Mesodermal cell (in vitro differentiated cells): Measurements from ENCODE around the gene SERBP1.
"Not testable (repeated sequence)": the region's sequence is repeated elsewhere in the genome, so short reads cannot be mapped to it uniquely, and the experiment has no call there.

ENCODE experiments used
- H3K27ac ChIP-seq: 2 replicates; pipeline ENCODE4 v1.7.0; 2013; ENCODE audit warnings: mild to moderate bottlenecking, low read depth, low read length, moderate library complexity; ENCODE audit not compliant: severe bottlenecking
- H3K36me3 ChIP-seq: 2 replicates; pipeline ENCODE4 v1.7.1; 2013; ENCODE audit warnings: mild to moderate bottlenecking, low read length, moderate library complexity; ENCODE audit not compliant: control insufficient read depth, insufficient read depth
- H3K4me1 ChIP-seq: one replicate; pipeline ENCODE4 v1.7.1; 2013; ENCODE audit warnings: mild to moderate bottlenecking, low read length; ENCODE audit not compliant: insufficient read depth, control insufficient read depth, poor library complexity, severe bottlenecking
- H3K4me3 ChIP-seq: 2 replicates; pipeline ENCODE4 v1.7.0; 2013; ENCODE audit warnings: low read length, control low read depth, mild to moderate bottlenecking; ENCODE audit not compliant: insufficient read depth, poor library complexity, severe bottlenecking; ENCODE audit errors: extremely low read depth
- H3K9me3 ChIP-seq: 2 replicates; pipeline ENCODE4 v1.7.1; 2013; ENCODE audit warnings: mild to moderate bottlenecking, low read length, moderate library complexity; ENCODE audit not compliant: control insufficient read depth
- WGBS, 2 experiments: methylation state at CpG; one replicate each; pipeline ENCODE4 v1.1.5; 2013; ENCODE audit warnings: missing lambda C conversion rate in 2 of 2; ENCODE audit not compliant: insufficient coverage in 2 of 2; 5-methylcytosine and 5-hydroxymethylcytosine counted together

Gene SERBP1

GRCh38 chr1:67463298-67463955 is 33.2 kb upstream of the SERBP1 start:
- no peak overlapping the region for H3K27ac ChIP-seq
- no peaks in the 10 kb centered on the region for H3K9me3 ChIP-seq
- H3K4me3 ChIP-seq = no peak overlapping the region
- H3K4me1 ChIP-seq = no peaks in the 10 kb centered on the region
- 40 to 47% methylated on average over 4 to 5 of the region's 7 CpGs for WGBS, 2 experiments
- no peaks in the 10 kb centered on the region for H3K36me3 ChIP-seq

GRCh38 chr1:67460676-67461500 is 30.7 kb upstream of the SERBP1 start:
- H3K4me1 ChIP-seq = no peaks in the 10 kb centered on the region
- H3K9me3 ChIP-seq = no peaks in the 10 kb centered on the region
- H3K36me3 ChIP-seq = no peaks in the 10 kb centered on the region
- H3K27ac ChIP-seq = no peak overlapping the region
- no peak overlapping the region for H3K4me3 ChIP-seq
- 96% methylated on average over 5 to 8 of the region's 9 CpGs for WGBS, 2 experiments

GRCh38 chr1:67459068-67459467 is 28.9 kb upstream of the SERBP1 start:
- 0 to 10% methylated on average over 2 of the region's 3 CpGs for WGBS, 2 experiments
- H3K27ac ChIP-seq = no peak overlapping the region
- no peaks in the 10 kb centered on the region for H3K4me1 ChIP-seq
- no peaks in the 10 kb centered on the region for H3K36me3 ChIP-seq
- H3K4me3 ChIP-seq = no peak overlapping the region
- no peaks in the 10 kb centered on the region for H3K9me3 ChIP-seq

GRCh38 chr1:67458663-67459062 is 28.5 kb upstream of the SERBP1 start:
- H3K4me3 ChIP-seq = no peak overlapping the region
- no peaks in the 10 kb centered on the region for H3K36me3 ChIP-seq
- no CpG with 5 or more reads among the region's 1 CpG for WGBS, 2 experiments
- no peaks in the 10 kb centered on the region for H3K4me1 ChIP-seq
- H3K27ac ChIP-seq = no peak overlapping the region
- H3K9me3 ChIP-seq = no peaks in the 10 kb centered on the region

- 100% methylated on average over 1 of the region's 1 CpG; no CpG with 5 or more reads in 1 of the 2 experiments for WGBS, 2 experiments
- H3K9me3 ChIP-seq = no peaks in the 10 kb centered on the region
- no peaks in the 10 kb centered on the region for H3K4me1 ChIP-seq
- H3K27ac ChIP-seq = no peak overlapping the region
- no peak overlapping the region for H3K4me3 ChIP-seq
- H3K36me3 ChIP-seq = no peaks in the 10 kb centered on the region
These were observed 27.0 kb upstream of the SERBP1 start for GRCh38 chr1:67457247-67457646.

GRCh38 chr1:67451815-67452214 is 21.6 kb upstream of the SERBP1 start:
- 100% methylated on average over 2 of the region's 2 CpGs; no CpG with 5 or more reads in 1 of the 2 experiments for WGBS, 2 experiments
- Histone ChIP-seq H3K4me1 (no peaks in the 10 kb centered on the region), H3K27ac (no peak overlapping the region), H3K36me3 (no peaks in the 10 kb centered on the region), H3K9me3 (no peaks in the 10 kb centered on the region), H3K4me3 (no peak overlapping the region)

- Histone ChIP-seq H3K4me1 (no peaks in the 10 kb centered on the region), H3K9me3 (no peaks in the 10 kb centered on the region), H3K4me3 (no peak overlapping the region), H3K36me3 (no peaks in the 10 kb centered on the region), H3K27ac (no peak overlapping the region)
- WGBS, 2 experiments = 69 to 83% methylated on average over 1 to 2 of the region's 2 CpGs
These were observed 21.2 kb upstream of the SERBP1 start for GRCh38 chr1:67451356-67451755.

GRCh38 chr1:67446893-67447292 is 16.7 kb upstream of the SERBP1 start:
- Histone ChIP-seq H3K36me3 (no peaks in the 10 kb centered on the region), H3K4me3 (no peak overlapping the region), H3K4me1 (no peaks in the 10 kb centered on the region), H3K9me3 (no peaks in the 10 kb centered on the region), H3K27ac (no peak overlapping the region)
- WGBS, 2 experiments = 93 to 100% methylated on average over 1 of the region's 1 CpG

GRCh38 chr1:67446014-67446413 is 15.8 kb upstream of the SERBP1 start:
- H3K9me3 ChIP-seq, H3K4me1 ChIP-seq, H3K27ac ChIP-seq, H3K4me3 ChIP-seq, H3K36me3 ChIP-seq: not testable (repeated sequence)
- WGBS, 2 experiments = 93% methylated on average over 3 of the region's 5 CpGs; no CpG with 5 or more reads in 1 of the 2 experiments

- Histone ChIP-seq H3K27ac (no peak overlapping the region), H3K4me3 (no peak overlapping the region), H3K36me3 (no peaks in the 10 kb centered on the region), H3K9me3 (no peaks in the 10 kb centered on the region), H3K4me1 (peaks cover 8% of the 10 kb centered on the region)
- WGBS, 2 experiments = 92 to 100% methylated on average over 1 to 2 of the region's 2 CpGs
These were observed 11.6 kb upstream of the SERBP1 start for GRCh38 chr1:67441739-67442281.

GRCh38 chr1:67441183-67441582 is 11.0 kb upstream of the SERBP1 start:
- H3K36me3 ChIP-seq = no peaks in the 10 kb centered on the region
- H3K4me3 ChIP-seq = no peak overlapping the region
- 49 to 55% methylated on average over 2 of the region's 3 CpGs for WGBS, 2 experiments
- peaks cover 8% of the 10 kb centered on the region for H3K4me1 ChIP-seq
- H3K27ac ChIP-seq = no peak overlapping the region
- H3K9me3 ChIP-seq = no peaks in the 10 kb centered on the region
